Measurements from ENCODE around the gene IFT20. TPM values are rescaled to one million over a fixed set of nuclear protein-coding genes. Genes with fewer than 3 reads are reported as not detected.
A peak's percentile ranks its signal among the peaks of the same experiment; 100 is the strongest.

Gene IFT20
- total RNA-seq, 1 experiment from 2014 or later, result 57.4 TPM

DNA sequence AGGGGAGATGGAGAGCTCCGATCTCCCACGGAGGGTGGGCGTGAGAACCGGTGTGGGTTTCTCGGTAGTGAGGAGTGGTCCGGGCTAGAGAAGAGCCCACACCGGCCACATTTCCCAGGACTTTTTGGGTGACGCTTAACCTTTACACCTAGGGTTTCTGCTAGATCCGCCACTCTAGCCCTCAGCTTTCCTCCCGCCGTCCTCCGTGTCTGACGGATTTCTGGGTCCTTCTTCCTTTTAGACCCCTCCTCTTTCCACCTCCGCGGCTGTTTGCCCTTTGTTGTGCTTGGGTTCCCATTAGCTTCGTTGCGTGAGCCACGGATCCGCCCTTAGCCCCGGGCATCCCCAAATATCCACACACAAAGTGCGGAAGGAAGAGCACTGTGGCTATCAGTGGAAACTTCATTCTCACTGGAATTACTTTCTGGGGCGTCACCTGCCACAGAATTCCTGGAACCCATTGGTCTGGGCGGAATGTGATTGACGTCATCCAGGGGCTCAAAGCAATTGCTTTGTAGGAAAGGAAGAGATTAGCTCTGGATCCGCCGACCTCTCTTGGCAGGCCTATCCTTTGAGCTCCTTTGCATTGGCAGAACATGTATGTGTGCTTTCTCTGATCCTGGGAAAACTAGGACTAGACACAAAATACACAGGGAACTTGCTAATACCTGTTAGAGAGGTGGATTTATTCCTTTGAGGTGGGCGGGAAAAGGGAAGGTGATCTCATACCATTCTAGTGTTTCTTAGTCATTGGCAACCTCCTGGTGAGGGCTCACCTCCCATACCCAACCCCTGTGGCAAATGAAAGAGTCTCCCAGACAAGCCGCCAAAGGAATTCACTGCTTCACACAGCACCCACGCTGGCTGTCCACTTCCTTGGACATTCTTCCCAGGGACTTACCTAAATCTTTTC, 943 bp upstream of the IFT20 start:
- peak; percentile 90 for DNase-seq (ENCODE audit: low read depth)

DNA sequence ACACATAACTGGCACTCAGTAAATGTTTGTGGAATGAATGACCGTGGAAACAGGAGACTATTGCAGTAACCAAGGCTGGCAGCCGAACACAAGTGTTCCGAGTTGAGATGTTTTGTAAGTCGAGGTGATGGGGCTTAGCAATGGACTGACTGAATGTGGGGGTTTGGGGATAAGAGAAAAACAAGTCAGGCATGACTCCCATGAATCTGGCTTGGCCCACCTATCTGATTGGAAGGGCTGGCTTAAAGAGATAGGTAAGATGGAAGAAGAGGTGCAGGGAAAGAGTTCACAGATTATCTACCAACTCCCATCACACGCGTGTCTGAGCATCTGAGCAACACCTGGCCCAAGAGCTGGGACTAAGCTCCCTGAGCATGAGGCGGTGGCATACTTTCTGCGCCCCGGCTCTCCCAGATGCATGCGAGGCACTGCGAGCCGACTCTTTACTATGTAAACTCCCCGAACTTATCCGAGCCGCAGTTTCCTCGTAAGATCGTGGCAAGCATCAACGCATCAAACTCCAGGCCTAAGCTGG, 539 bp downstream of the IFT20 start:
- no peak for DNase-seq (ENCODE audit: low read depth)

GRCh38 chr17:28334171-28334570, 1.1 kb downstream of the IFT20 start:
- DNase-seq (ENCODE audit: low read depth), result no peak

GRCh38 chr17:28333083-28333746, 2.1 kb downstream of the IFT20 start:
- DNase-seq (ENCODE audit: low read depth), result no peak

- no peak for DNase-seq (ENCODE audit: low read depth)
These were observed 3.3 kb downstream of the IFT20 start for GRCh38 chr17:28331891-28332420.

- no peak for DNase-seq (ENCODE audit: low read depth)
These were observed 4.6 kb downstream of the IFT20 start for GRCh38 chr17:28330671-28331070.

GRCh38 chr17:28328325-28328724, 6.9 kb downstream of the IFT20 start:
- no peak for DNase-seq (ENCODE audit: low read depth)

- DNase-seq (ENCODE audit: low read depth), result no peak
These were observed 7.6 kb downstream of the IFT20 start for GRCh38 chr17:28327709-28328108.

DNA sequence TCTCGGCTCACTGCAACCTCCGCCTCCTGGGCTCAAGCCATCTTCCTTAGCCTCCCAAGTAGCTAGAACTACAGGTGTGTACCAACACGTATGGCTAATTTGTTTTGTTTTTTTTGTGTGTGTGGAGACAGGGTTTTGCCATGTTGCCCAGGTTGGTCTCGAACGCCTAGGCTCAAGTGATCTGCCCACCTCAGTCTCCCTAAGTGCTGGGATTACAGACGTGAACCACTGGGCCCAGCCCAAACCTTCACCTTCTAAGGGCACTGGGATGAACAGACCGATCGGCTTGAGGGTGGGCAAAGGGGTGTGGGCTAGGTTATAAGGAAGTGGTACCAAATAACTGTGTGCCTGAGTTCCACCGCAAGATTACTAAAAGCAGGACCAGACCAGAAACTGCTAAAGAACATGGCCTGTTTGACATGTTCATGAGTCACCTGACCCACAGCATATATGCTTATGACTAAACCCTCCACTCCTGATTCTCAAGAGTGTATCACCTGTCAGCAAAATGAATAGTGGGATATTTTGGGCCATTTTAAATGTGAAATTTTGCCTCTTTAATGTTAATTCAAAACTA, 8.2 kb downstream of the IFT20 start:
- no peak for DNase-seq (ENCODE audit: low read depth)

DNA sequence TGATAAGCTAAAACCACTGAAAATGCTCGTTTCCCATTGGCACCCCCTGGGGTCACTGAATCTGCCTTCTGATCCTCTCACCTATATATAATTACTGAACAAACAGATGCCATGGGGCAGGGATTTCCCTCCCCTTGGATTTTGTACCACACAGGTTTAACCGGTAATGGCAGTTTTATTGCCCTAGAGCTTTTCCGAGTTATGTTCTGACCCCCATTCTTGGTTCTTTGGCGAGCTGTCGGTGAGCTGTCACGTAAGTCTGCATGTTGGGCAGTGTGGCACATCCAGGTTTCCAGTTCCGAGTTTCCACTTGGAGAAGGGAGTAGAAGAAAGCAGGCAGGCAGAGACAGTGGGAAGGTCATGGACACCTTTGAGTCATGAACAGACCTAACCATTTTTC, 9.2 kb downstream of the IFT20 start:
- DNase-seq (ENCODE audit: low read depth), result no peak

DNA sequence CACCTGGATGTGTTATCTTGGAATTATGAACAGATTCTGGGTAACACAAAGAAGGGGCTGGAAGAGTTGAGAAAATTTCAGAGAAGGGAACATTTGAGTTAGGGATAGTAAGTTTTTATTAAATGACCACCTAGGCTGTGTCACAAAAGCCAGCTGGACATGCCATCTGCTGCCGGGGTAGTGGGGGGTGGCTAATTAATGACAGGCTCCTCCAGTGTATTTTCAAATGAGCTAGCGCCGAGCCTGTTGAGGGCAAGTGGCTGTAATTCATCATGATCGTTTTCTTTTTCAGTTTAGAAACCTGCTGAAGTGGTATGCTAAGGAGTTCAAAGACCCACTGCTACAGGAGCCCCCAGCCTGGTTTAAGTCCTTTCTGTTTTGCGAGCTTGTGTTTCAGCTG, 10.1 kb downstream of the IFT20 start:
- no peak for DNase-seq (ENCODE audit: low read depth)

DNA sequence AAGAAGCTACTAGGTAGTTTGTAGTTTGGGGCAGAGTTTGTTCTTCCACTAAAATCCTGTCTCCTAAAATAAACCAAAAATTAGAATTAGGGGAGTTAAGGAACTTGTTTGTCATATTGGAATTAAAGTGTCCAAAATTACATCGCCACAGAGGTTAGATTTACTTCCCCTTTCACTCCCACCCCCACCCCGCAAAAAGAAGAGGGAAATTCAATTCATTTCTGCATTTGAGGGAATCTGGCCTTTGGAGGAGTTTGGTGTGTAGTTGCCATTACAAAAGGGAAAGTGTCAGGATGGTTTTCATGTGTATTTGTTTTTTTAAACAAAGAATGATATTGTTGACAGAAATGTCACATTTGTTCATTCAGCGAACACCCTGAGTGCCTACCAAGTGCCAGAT, 10.5 kb downstream of the IFT20 start:
- no peak for DNase-seq (ENCODE audit: low read depth)

DNA sequence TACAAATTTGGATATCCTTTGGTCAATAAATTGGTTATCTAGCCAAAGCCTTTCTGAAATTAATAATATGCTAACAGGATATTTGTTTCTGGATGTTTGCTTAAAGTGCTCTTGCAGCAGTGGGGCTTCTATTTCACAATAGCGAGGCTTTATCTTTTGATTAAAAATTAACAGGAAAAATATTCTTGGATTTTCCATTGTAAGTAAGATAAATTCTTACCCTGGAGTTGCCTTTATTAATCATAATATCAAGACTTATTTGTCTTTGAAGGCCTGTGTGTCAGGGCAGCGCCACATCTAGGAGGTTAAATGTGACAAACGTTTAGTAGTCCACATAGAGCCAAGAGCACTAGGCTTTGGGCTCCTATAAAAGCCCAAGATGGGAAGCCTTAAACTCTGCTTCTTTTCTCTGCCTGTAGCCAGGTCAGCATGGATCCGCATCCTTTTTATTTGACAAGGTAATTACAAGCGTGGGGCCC, 11.0 kb downstream of the IFT20 start:
- DNase-seq (ENCODE audit: low read depth), result no peak

DNA sequence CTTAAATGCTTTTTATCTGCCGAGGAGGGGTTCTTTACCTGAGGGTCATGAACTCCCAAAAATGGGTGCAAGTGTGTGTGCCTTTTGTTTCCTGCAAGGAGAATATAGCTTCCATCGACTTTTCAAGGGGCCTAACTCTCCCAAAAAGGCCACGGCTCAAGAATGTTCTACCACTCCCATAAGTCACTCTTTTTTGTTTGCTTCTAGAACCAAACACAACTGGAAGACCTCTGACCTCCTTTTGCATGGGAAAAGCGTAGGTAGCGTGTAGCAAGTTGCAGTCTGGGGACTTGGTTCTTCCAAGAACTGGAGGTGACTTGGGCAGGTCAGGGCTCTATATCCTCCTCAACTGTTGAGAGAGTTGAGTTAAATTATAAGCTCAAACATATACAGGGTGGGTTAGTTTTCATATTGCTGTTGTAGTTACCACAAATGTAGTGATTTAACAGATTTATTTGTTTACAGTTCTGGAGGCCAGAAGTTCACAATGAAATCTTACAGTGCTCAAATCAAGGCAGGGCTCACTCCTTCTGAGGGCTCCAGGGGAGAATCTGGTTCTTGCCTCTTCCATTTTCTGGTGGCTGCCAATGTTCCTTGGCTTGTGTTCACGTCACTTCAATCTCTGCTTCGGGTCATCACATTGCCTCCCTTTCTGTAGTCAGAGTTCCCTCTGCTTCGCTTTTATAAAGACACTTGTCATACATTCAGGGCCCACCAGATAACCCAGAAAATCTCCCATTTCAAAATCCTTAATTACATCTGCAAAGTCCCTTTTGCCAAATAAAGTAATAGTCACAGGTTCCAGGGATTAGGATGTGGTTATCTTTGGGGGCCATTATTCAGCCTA, 14.8 kb downstream of the IFT20 start:
- DNase-seq (ENCODE audit: low read depth), result no peak

GRCh38 chr17:28319598-28319935, 15.7 kb downstream of the IFT20 start:
- DNase-seq (ENCODE audit: low read depth), result no peak

DNA sequence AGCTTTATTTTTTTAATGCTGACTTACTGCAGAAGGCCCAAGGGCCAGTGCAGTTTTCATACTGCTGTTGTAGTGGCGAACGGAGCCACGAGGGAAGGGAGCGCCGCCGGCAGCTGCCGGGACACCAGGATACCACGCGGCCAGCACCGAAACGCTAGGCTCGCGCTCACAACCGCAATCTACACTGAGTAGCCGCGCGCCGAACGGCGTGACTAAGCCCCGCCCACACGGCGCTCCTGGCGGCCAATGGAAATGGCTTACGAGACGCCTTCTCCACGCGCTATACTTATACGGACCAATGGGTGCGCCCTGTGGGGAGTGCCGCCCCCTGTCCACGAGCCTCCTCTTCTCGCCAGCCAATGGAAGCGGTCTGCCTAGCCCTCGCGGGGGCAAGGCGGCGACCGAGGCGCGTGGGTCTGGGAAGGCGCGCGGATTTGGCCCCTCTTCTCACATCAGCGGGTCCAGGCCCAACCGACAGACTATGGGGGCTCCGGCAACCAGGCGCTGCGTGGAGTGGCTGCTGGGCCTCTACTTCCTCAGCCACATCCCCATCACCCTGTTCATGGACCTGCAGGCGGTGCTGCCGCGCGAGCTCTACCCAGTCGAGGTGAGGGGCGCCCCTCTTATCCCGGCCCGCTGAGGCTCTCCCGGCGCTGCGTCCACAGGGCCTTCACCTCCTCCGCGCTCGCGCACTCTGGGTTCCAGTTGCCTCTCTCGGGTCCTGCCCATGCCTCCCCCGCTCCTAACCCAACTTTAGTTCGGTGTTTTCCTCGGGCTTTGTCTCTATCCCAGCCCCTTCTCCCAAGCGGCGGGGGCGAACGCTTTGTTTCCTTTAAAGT, 16.3 kb downstream of the IFT20 start, which contains the start of gene TMEM97:
Gene TMEM97, plus strand, starts transcription at position 442 of the 839 bp plus-strand sequence. Its CDS starts 40 bp downstream, at position 482.
- peak; percentile 99 for DNase-seq (ENCODE audit: low read depth)

- DNase-seq (ENCODE audit: low read depth), result peak; percentile 17
These were observed 17.1 kb downstream of the IFT20 start for GRCh38 chr17:28317966-28318758.

DNA sequence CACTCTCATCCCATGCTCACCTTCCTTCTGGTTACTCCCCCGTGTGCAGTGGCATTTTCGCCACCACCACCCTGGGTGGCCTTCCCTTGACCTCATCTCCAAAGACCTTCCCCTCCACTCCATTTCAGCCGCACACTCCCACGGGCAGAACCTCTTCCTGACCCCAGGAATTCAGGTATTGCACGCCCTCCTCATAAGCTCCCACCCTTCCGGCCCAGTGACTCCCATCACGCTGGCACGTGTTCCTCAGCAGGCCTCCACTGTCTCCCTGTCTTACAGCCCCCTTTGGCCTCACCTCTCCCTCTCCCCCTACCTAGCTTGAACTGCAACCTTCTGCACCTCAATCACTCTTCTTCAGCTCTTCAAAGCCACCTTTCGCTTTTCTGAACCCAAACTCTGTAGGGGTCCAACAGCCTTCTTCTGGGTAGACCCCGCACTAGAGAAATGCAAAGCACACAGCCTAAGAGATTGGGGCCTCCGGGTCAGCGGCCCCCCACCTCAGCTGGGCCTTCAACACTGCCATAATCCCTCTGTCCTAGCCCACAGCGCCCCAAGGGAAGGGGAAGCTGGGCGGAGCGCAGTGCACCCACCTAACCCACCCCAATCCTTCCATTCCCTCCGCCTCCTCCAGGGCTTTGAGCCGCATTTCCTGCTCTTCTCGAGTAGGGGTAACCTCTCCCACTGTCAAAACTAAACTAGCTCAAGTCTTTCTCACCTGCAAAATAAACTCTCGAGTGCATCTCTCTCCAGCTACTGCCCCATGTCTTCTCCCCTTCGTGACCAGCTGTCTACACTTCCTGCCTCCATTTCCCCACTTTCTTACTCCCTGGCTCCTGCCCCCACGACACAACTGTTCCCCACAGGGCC, 17.9 kb downstream of the IFT20 start:
- no peak for DNase-seq (ENCODE audit: low read depth)
